ENCODE measurements around the gene CTDSP2.
A peak's percentile ranks its signal among the peaks of the same experiment; 100 is the strongest.

The CTDSP2 gene

DNA sequence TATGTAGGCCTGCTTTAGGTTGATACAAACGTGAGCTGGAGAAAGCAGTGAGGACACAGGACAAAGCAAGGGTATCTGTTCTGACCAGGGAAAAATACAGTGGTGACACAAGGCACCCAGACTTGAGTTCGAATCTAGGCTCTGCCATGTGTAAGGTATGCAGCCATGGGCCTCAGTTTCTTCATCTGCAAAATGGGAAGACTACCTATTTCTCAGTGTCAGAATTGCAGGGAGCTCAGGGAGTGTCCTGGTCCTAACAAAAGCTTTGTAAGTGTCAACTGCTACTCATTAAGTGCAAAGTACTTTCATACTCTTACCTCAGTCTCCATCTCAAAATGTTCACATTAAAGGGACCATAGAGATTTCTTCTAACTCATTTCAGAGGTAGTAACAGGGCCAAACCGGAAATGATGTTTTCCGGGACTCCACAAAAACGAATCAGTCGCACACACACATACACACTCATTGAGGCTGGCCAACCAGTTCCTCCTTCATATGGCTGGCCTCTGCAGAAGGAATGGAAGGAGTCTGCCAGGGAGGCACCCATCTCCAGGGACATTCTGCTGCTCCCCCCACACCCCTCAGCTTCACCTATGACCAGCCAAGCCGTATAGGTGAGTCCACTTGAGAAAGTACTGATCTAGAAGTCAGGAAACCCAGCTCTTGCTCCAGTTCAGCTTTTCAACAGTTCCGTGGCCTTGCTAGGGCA lies 7.8 kb downstream of the CTDSP2 start:
- Histone ChIP-seq H3K4me1 (ENCODE audit: control insufficient read depth, insufficient read depth, low read length) (peaks cover 94% of the 10 kb centered on the region), H3K4me3 (ENCODE audit: low read length) (peak overlapping the region; percentile 47), H3K36me3 (ENCODE audit: control insufficient read depth, insufficient read depth, low read length, severe bottlenecking) (no peaks in the 10 kb centered on the region), H3K9me3 (ENCODE audit: control insufficient read depth, low read length) (no peaks in the 10 kb centered on the region), H3K27me3 (replicated peaks; ENCODE audit: control insufficient read depth, insufficient read depth, low read length) (no peaks in the 10 kb centered on the region), H3K9ac (ENCODE audit: low read length) (peak overlapping the region; percentile 21)
- no peak for DNase-seq (ENCODE audit: low read depth)

DNA sequence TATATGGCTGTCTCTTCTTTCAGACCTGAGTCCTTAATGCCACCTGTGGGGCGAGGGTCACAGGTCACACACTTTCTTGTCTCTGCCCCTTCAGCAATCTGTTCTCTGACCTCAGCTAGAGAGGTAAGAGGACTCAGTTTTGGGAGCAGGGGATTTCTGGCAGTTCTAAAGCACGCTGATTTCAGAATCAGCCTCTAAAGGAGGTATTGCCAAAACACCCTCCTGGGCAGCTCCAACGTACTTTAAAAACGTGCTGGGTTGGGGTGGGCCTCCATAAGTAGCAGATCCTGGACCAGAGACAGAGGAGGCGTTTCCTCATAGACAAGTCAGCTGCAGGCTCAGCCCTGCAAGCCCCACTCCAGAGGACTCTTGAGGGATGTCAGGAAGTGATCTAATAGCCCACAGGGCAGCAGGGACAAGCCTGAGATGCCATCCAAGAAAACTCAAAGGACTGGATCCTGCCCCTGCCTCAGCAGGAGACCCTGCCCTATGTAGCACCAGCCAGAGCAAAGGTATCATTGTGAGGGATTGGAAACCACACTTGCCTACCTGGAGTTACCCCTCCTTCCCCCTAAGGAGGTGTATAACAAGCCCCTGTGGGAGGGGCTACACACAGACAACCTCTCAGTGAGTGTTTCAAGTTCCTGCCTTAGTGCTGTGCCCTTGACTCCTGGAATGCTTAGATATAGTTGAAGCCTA lies 8.5 kb downstream of the CTDSP2 start:
- Histone ChIP-seq H3K27me3 (replicated peaks; ENCODE audit: control insufficient read depth, insufficient read depth, low read length) (no peaks in the 10 kb centered on the region), H3K4me1 (ENCODE audit: control insufficient read depth, insufficient read depth, low read length) (peaks cover 94% of the 10 kb centered on the region), H3K9me3 (ENCODE audit: control insufficient read depth, low read length) (no peaks in the 10 kb centered on the region), H3K9ac (ENCODE audit: low read length) (peak overlapping the region; percentile 21), H3K36me3 (ENCODE audit: control insufficient read depth, insufficient read depth, low read length, severe bottlenecking) (no peaks in the 10 kb centered on the region), H3K4me3 (ENCODE audit: low read length) (peak overlapping the region; percentile 47)
- peak; percentile 64 for DNase-seq (ENCODE audit: low read depth)

DNA sequence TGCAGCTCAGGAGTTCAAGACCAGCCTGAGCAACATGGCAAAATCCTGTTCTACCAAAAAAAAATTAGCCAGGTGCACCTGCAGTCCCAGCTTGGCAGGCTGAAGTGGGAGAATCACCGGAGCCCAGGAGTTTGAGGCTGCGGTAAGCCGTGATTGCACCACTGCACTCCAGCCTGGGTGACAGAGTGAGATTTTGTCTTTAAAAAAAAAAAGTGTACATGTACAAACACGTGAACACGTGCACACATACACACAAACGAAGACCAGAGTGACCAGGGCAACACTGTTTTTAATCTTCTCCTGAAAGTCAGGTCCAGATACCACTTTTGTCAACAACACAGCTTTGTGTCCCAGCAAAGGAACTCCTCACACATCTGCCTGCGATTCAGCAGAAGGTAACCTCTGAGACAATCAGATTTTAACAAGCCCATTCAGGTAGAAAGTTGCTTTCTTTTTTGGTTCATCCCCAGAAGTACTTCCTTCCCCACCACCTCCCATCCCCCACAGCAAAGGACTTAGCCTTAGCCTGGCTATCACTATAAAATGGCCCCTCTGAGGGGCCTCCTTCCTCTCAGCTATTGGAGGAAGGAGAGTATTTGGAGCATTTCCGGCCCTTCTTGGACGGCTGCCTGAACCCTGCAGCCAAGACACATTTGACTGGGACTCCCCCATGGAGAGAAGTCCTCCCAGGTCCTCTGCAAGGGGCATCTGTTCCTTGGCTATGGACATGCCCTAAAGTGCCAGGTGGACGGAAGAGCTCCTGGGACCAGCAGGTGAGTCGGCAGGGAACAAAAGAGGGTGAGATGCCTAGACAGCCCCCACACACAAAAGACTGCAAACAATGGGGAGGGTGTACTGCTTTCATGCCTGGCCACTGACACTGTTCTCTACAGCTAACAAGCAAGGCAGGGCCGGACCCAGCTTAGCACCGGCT lies 9.8 kb downstream of the CTDSP2 start:
- Histone ChIP-seq H3K4me3 (ENCODE audit: low read length) (peak overlapping the region; percentile 56), H3K9ac (ENCODE audit: low read length) (peak overlapping the region; percentile 64), H3K4me1 (ENCODE audit: control insufficient read depth, insufficient read depth, low read length) (peaks cover 94% of the 10 kb centered on the region), H3K36me3 (ENCODE audit: control insufficient read depth, insufficient read depth, low read length, severe bottlenecking) (no peaks in the 10 kb centered on the region), H3K9me3 (ENCODE audit: control insufficient read depth, low read length) (no peaks in the 10 kb centered on the region), H3K27me3 (replicated peaks; ENCODE audit: control insufficient read depth, insufficient read depth, low read length) (no peaks in the 10 kb centered on the region)
- peak; percentile 92 for DNase-seq (ENCODE audit: low read depth)

DNA sequence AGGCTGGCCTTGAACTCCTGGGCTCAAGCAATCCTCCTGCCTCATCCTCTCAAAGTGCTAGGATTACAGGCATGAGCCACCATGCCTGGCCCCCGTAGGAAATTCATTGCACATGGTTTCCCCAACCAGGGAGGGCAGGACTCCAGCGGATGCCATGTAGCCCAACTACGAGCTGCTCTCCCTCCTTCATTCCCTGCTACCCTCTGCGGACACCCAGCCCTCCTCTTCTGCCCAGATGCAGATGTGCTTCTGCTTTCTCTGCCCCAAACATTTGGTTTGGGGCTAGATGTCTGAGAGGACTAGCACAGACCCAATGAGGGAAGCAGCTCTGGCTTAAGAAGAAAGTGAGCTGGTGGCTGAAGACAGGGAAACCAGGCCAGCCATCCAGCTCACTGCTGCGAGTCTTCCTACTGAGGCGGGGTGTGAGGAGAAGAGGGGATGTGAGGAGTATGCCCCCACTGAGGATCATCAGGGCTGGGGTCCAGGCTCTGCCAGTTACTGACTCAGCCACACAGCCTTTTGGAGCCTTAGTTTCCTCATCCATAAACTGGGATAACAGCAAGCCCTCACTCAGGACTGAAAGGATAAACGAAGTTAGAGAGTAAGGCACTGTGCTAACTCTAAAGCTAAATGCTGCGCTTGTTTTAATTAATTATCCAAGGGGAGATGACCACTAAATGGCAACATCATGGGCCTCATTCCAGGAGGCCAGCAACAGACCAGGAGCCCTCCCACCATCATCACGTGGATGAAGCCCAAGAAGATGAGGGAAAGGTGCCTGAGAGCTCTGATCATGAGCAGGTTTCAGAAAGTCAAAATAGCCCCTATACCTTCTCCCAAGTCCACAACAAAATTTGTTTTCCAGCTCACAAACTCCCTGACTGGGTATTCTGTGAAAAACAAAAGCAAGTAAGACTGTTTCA lies 10.9 kb downstream of the CTDSP2 start:
- Histone ChIP-seq H3K4me3 (ENCODE audit: low read length) (peak overlapping the region; percentile 56), H3K36me3 (ENCODE audit: control insufficient read depth, insufficient read depth, low read length, severe bottlenecking) (no peaks in the 10 kb centered on the region), H3K9ac (ENCODE audit: low read length) (peak overlapping the region; percentile 64), H3K27me3 (replicated peaks; ENCODE audit: control insufficient read depth, insufficient read depth, low read length) (no peaks in the 10 kb centered on the region), H3K4me1 (ENCODE audit: control insufficient read depth, insufficient read depth, low read length) (peaks cover 91% of the 10 kb centered on the region), H3K9me3 (ENCODE audit: control insufficient read depth, low read length) (no peaks in the 10 kb centered on the region)
- DNase-seq (ENCODE audit: low read depth): peak; percentile 34

DNA sequence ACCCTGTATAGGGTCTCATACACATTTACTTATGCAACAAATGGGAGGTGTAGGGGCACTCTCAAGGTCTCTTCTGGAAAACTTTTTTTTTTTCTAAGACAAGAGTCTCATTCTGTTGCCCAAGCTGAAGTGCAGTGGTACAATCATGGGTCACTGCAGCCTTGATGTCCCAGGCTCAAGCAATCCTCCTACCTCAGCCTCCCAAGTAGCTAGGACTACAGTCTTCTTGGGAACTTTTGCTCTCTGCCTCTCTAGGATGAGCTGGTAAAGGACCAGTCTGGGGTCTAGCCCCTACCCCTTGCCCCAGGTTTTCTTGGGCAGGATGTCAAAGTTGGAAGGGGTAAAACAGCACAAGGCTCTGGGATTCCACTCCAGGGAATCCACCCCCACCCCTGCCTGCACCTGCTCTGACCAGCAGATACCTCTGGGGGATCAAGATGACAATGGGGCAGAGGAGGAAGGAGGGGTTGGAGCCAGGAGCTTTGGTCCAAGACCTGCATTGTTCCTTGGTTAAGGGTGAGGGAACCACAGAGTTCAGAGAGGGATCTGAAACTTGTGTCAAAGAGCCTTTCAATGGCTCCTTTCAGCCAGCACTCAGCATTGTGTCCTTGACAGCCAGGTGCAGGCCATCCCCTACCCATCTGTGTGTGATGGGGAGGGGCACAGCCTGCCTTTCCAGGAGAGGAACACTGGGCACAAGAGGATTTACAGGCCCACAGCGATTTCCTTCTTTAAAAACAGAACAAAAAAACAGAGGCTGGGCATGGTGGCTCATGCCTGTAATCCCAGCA lies 12.2 kb downstream of the CTDSP2 start:
- H3K27me3 ChIP-seq (replicated peaks; ENCODE audit: control insufficient read depth, insufficient read depth, low read length): no peaks in the 10 kb centered on the region
- H3K36me3 ChIP-seq (ENCODE audit: control insufficient read depth, insufficient read depth, low read length, severe bottlenecking): peaks cover under 1% of the 10 kb centered on the region
- H3K9ac ChIP-seq (ENCODE audit: low read length): no peak overlapping the region
- DNase-seq (ENCODE audit: low read depth): no peak
- no peak overlapping the region for H3K4me3 ChIP-seq (ENCODE audit: low read length)
- H3K9me3 ChIP-seq (ENCODE audit: control insufficient read depth, low read length): no peaks in the 10 kb centered on the region
- H3K4me1 ChIP-seq (ENCODE audit: control insufficient read depth, insufficient read depth, low read length): peaks cover 90% of the 10 kb centered on the region

DNA sequence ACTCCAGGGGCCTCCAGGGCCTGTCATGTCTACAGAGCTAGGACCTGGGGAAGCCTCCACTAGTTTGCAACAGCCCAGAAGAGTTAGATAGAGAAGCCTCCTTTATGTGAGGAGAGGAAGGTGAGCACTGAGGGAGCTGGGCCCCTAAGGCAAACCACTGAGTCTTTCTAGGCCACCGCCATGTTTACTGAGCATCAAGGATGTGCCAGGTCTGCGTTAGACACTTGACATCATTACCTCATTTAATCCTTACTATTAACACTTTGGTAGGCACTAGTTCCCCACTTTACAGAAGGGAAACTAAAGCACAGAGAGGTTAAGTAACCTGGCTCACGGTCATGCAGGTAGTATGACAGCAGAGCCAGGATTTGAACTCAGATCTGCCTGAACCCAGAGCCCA lies 12.9 kb downstream of the CTDSP2 start:
- Histone ChIP-seq H3K27me3 (replicated peaks; ENCODE audit: control insufficient read depth, insufficient read depth, low read length) (no peaks in the 10 kb centered on the region), H3K4me3 (ENCODE audit: low read length) (no peak overlapping the region), H3K4me1 (ENCODE audit: control insufficient read depth, insufficient read depth, low read length) (peaks cover 86% of the 10 kb centered on the region), H3K36me3 (ENCODE audit: control insufficient read depth, insufficient read depth, low read length, severe bottlenecking) (peaks cover 7% of the 10 kb centered on the region), H3K9ac (ENCODE audit: low read length) (no peak overlapping the region), H3K9me3 (ENCODE audit: control insufficient read depth, low read length) (no peaks in the 10 kb centered on the region)
- DNase-seq (ENCODE audit: low read depth): no peak

DNA sequence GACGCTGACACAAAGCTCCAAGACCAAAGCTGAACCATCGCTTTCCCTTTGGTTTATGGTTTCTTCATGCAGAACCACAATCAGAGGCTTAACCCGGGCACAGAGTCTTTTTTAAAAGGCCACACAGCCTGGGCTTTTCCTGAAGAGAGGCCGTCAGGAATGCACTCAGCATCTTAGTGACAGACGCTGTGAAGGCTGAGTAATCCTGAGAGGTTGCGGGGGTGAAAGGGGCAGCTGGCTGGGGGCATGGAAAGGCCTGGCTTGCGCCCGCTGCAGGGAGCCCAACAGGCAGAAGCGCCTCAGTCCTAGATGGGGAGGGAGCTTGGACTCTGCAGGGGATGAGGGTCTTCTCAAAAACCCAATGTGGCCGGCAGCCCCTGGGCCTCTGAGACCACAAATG lies 13.6 kb downstream of the CTDSP2 start:
- H3K9me3 ChIP-seq (ENCODE audit: control insufficient read depth, low read length): no peaks in the 10 kb centered on the region
- no peaks in the 10 kb centered on the region for H3K27me3 ChIP-seq (replicated peaks; ENCODE audit: control insufficient read depth, insufficient read depth, low read length)
- H3K36me3 ChIP-seq (ENCODE audit: control insufficient read depth, insufficient read depth, low read length, severe bottlenecking): peaks cover 13% of the 10 kb centered on the region
- peak overlapping the region; percentile 18 for H3K4me3 ChIP-seq (ENCODE audit: low read length)
- DNase-seq (ENCODE audit: low read depth): peak; percentile 29
- H3K4me1 ChIP-seq (ENCODE audit: control insufficient read depth, insufficient read depth, low read length): peaks cover 79% of the 10 kb centered on the region
- H3K9ac ChIP-seq (ENCODE audit: low read length): peak overlapping the region; percentile 72

DNA sequence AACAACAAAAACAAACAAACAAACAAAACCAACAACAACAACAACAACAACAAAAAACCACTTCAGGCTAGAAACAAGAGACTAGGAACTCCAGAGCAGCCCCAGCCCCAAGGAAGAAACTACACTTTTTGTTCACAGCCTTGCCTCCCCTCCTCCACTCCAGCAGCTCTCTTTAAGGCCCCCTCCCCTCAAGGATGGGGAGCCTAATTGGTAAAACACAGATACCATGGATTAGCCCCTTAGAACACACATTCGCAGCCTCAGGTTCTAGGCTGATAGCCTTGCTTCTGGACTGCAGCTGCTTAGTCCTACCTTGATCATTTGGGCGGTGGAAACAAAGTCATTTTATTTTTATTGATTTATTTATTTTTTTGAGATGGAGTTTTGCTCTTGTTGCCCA lies 16.1 kb downstream of the CTDSP2 start:
- Histone ChIP-seq H3K9ac (ENCODE audit: low read length) (peak overlapping the region; percentile 25), H3K27me3 (replicated peaks; ENCODE audit: control insufficient read depth, insufficient read depth, low read length) (no peaks in the 10 kb centered on the region), H3K4me1 (ENCODE audit: control insufficient read depth, insufficient read depth, low read length) (peaks cover 54% of the 10 kb centered on the region), H3K4me3 (ENCODE audit: low read length) (no peak overlapping the region), H3K36me3 (ENCODE audit: control insufficient read depth, insufficient read depth, low read length, severe bottlenecking) (peaks cover 39% of the 10 kb centered on the region), H3K9me3 (ENCODE audit: control insufficient read depth, low read length) (no peaks in the 10 kb centered on the region)
- DNase-seq (ENCODE audit: low read depth): no peak

DNA sequence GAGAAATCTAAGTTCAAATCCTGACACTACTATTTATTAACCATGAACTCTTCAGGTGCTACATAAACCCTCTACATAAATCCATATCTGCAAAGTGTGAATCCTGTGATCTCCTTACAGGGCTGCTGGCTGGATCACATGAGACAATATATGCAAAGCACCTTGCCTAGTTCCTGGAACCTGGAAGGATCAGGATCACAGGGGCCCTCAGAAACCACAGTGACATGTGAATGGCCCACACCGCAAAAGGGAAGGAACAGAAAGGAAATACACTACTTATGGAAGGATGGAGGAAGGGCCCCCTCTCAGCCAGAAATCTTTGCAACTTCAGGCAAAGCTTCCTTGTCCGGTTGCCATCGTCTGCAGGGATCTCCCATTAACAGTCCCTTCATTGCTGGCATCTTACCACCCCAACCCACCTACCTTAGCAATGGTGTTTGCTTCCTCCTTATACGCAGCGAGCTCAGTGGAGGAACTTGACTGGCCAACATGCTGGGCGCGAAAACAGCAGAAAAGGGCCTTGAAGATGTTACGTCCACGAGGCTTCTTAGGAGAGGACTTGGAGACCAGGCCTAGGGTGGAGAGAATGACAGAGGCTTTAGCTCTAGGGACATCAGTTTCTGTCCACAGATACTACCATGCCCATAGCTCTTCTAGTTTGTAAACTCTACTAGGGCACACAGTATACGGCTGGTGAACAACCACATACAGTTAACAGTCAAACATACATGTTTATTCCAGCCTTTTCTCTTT lies 17.3 kb downstream of the CTDSP2 start:
- H3K4me3 ChIP-seq (ENCODE audit: low read length): no peak overlapping the region
- DNase-seq (ENCODE audit: low read depth): no peak
- H3K9ac ChIP-seq (ENCODE audit: low read length): peak overlapping the region; percentile 13
- H3K4me1 ChIP-seq (ENCODE audit: control insufficient read depth, insufficient read depth, low read length): peaks cover 46% of the 10 kb centered on the region
- H3K36me3 ChIP-seq (ENCODE audit: control insufficient read depth, insufficient read depth, low read length, severe bottlenecking): peaks cover 51% of the 10 kb centered on the region
- no peaks in the 10 kb centered on the region for H3K27me3 ChIP-seq (replicated peaks; ENCODE audit: control insufficient read depth, insufficient read depth, low read length)
- H3K9me3 ChIP-seq (ENCODE audit: control insufficient read depth, low read length): no peaks in the 10 kb centered on the region
